Osteoblast (primary cell): ENCODE measurements around the gene PIP4K2C. TPM values are rescaled to one million over a fixed set of nuclear protein-coding genes. Genes with fewer than 3 reads are reported as not detected.
"Not testable (repeated sequence)": the region's sequence is repeated elsewhere in the genome, so short reads cannot be mapped to it uniquely, and the experiment has no call there.

ENCODE experiments used
- DNase-seq: peaks from one replicate; pipeline ENCODE4 v3.0.0; 2011; ENCODE audit warnings: low spot score, mixed read lengths; ENCODE audit not compliant: insufficient read length; ENCODE audit errors: missing footprints
- H2AFZ ChIP-seq: 2 replicates; pipeline ENCODE4 v1.6.0; 2011; ENCODE audit warnings: mild to moderate bottlenecking, low read length
- H3K27ac ChIP-seq: 2 replicates; pipeline ENCODE4 v1.5.1; 2011; ENCODE audit warnings: mild to moderate bottlenecking, low read depth, low read length, moderate library complexity
- H3K27me3 ChIP-seq: 2 replicates; pipeline ENCODE4 v1.6.0; 2012; ENCODE audit warnings: mild to moderate bottlenecking, control low read depth, inconsistent platforms, low read length, moderate library complexity; ENCODE audit not compliant: insufficient read depth
- H3K36me3 ChIP-seq: 2 replicates; pipeline ENCODE4 v1.5.1; 2011; ENCODE audit warnings: mild to moderate bottlenecking, low read length, control low read depth, moderate library complexity; ENCODE audit not compliant: insufficient read depth
- H3K4me1 ChIP-seq: 2 replicates; pipeline ENCODE4 v1.5.1; 2011; ENCODE audit warnings: mild to moderate bottlenecking, low read length, control low read depth, moderate library complexity; ENCODE audit not compliant: insufficient read depth
- H3K4me2 ChIP-seq: 2 replicates; pipeline ENCODE4 v1.6.0; 2011; ENCODE audit warnings: mild to moderate bottlenecking, low read length; ENCODE audit not compliant: insufficient read depth
- H3K4me3 ChIP-seq: fragments of 200-600 bp; sonication (generic); 3 replicates; pipeline ENCODE4 v1.5.1; 2012; ENCODE audit warnings: mild to moderate bottlenecking, low read length, inconsistent platforms; ENCODE audit not compliant: insufficient read depth
- H3K79me2 ChIP-seq: 2 replicates; pipeline ENCODE4 v1.6.0; 2012; ENCODE audit warnings: mild to moderate bottlenecking, low read length, control low read depth, inconsistent platforms; ENCODE audit not compliant: insufficient read depth
- H3K9me3 ChIP-seq: 2 replicates; pipeline ENCODE4 v1.5.1; 2011; ENCODE audit warnings: low read depth, low read length, control low read depth
- H4K20me1 ChIP-seq: 2 replicates; pipeline ENCODE4 v1.6.0; 2012; ENCODE audit warnings: mild to moderate bottlenecking, low read length, control low read depth; ENCODE audit not compliant: insufficient read depth
- CTCF ChIP-seq: IDR thresholded peaks from 2 replicates; pipeline ENCODE4 v1.5.1; 2011; ENCODE audit warnings: mild to moderate bottlenecking, low read depth, low read length, moderate library complexity; ENCODE audit errors: extremely low read depth
- total RNA-seq: library from RNA; depleted of rRNA; stranded (reverse); fragments of >200 nt; gene quantifications from 2 replicates; pipeline ENCODE4 v1.2.3, GENCODE V29; 2012

Gene PIP4K2C
- total RNA-seq, 1 donor, result 36.6 TPM

GRCh38 chr12:57560516-57560915 is 30.5 kb upstream of the PIP4K2C start:
- Histone ChIP-seq H3K27me3 (peaks cover 9% of the 10 kb centered on the region), H3K4me3 (no peak overlapping the region), H3K79me2 (no peaks in the 10 kb centered on the region), H3K9me3 (no peaks in the 10 kb centered on the region), H3K4me1 (no peaks in the 10 kb centered on the region), H3K36me3 (no peaks in the 10 kb centered on the region), H4K20me1 (no peaks in the 10 kb centered on the region), H2AFZ (no peak overlapping the region), H3K27ac (no peak overlapping the region), H3K4me2 (no peak overlapping the region)
- DNase-seq, result no peak
- no peak for TF ChIP-seq CTCF

- not testable (repeated sequence) for H3K4me2 ChIP-seq, H2AFZ ChIP-seq, H3K36me3 ChIP-seq, H3K4me3 ChIP-seq, H3K9me3 ChIP-seq, H3K4me1 ChIP-seq, H3K79me2 ChIP-seq, DNase-seq, H3K27ac ChIP-seq, H4K20me1 ChIP-seq, H3K27me3 ChIP-seq
These were observed 29.9 kb upstream of the PIP4K2C start for GRCh38 chr12:57561117-57561516.

- no peak for TF ChIP-seq CTCF
- Histone ChIP-seq H3K4me3 (no peak overlapping the region), H3K9me3 (no peaks in the 10 kb centered on the region), H3K27ac (no peak overlapping the region), H3K36me3 (no peaks in the 10 kb centered on the region), H3K4me1 (no peaks in the 10 kb centered on the region), H4K20me1 (no peaks in the 10 kb centered on the region), H3K27me3 (peaks cover 9% of the 10 kb centered on the region), H3K79me2 (no peaks in the 10 kb centered on the region), H3K4me2 (no peak overlapping the region), H2AFZ (no peak overlapping the region)
- no peak for DNase-seq
These were observed 27.6 kb upstream of the PIP4K2C start for GRCh38 chr12:57563358-57563757.

GRCh38 chr12:57564178-57564740 is 26.7 kb upstream of the PIP4K2C start:
- Histone ChIP-seq H3K9me3 (no peaks in the 10 kb centered on the region), H3K4me1 (no peaks in the 10 kb centered on the region), H3K4me2 (no peak overlapping the region), H2AFZ (no peak overlapping the region), H3K27me3 (peaks cover 7% of the 10 kb centered on the region), H4K20me1 (no peaks in the 10 kb centered on the region), H3K4me3 (no peak overlapping the region), H3K27ac (no peak overlapping the region), H3K36me3 (no peaks in the 10 kb centered on the region), H3K79me2 (no peaks in the 10 kb centered on the region)
- DNase-seq, result no peak
- TF ChIP-seq CTCF, result no peak
